NCI-H1105 treated with DMSO at 0.1 percent for 48 hours (cell line): Measurements from ENCODE around the gene MGME1.
"Not testable (repeated sequence)": the region's sequence is repeated elsewhere in the genome, so short reads cannot be mapped to it uniquely, and the experiment has no call there.

Experiments
- DNase-seq: peaks from one replicate; lab custom pipeline; 2025; lab: John Stamatoyannopoulos, UW

Gene MGME1

DNA sequence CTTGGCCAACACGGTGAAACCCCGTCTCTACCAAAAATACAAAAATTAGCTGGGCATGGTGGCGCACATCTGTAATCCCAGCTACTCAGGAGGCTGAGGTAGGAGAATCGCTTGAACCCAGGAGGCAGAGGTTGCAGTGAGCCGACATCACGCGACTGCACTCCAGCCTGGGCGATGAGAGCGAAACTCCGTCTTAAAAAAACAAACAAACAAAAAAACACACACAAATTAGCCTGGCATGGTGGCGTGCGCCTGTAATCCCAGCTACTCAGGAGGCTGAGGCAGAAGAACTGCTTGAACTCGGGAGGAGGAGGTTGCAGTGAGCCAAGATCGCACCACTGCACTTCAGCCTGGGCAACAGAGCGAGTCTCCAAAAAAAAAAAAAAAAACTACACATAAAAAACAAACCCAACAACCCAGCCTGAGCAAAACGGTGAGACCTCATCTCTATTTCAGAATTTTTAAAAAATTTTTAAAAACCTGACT, 8.4 kb upstream of the MGME1 start:
- DNase-seq, result not testable (repeated sequence)

DNA sequence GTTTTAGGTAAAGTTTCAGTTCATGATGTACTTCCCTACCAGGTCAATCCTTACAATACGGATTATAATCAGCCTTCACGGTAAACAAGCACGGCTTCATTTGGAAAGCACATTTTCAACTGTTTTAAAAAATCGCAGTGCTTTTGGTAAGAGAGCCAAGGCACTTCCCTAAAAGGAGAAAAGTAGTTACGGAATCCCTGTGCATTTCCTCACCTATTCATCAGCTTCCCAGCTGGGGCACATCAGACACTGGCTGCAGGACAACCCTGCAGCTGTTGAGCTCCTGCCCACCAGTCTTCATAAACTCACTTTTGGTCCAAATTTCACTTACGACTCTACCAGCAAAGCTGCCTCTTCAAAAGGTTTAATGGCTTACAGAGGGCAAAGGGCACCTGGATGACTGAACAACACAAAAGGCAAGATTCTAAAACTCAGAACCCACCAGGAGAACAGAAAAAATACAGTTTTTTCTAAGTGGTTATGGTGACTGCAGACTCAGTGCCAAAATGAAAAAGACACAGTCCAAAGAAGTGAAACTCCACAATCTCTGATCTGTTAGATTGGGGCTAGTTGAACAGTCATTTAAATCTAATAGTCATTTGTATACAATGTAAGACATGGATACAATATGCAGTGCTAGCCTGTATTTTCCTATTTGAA, 7.8 kb upstream of the MGME1 start:
- DNase-seq, result no peak

DNA sequence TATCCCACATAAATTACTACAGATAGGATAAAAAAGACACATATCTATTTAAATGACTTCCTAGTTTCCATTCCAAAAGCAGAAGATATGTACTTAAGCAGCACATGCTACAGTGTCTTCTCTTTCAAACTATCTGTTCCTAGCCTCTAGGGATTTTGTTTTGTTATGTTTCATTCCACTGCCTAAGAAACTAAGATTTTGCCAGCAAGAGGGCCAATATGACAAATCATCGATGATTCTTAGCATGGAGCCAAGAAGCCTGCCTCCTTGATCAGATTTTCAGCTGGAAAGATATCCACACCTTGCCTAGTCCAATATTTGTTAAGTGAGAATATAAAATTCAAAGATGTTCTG, 7.3 kb upstream of the MGME1 start:
- DNase-seq, result no peak

DNA sequence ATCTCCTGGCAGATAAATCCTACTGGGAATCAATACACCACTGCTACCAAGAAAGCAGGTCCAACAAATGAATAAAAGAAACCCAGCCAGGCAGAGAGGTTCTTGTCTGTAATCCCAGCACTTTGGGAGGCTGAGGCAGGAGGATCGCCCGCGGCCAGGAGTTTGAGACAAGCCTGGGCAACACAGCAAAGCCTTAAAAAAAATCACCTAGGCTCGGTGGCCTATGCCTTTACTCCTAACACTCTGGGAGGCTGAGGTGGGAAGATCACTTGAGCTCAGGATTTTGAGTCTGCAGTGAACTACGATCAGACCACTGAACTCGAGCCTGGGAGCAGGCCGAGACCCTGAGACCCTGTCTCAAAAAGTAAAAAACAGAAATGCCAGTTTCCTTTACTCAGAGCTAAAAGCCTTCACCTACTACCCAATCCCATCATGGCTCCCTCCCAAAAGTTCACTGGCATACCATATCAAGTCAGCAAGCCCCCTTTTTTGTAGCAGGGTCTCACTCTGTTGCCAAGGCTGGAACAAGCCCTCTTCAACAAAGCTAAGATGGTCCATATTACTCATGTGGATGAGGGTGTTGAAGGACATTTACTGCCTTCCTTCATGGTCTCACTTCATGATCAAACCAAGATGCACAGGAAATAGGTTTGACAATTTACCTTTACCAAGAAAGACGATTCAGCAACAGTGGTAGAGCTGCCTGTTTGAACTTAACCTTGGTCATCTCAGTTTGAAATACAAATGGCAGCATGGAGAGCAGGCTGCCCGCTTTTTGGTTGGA, 5.5 kb upstream of the MGME1 start:
- DNase-seq, result no peak

DNA sequence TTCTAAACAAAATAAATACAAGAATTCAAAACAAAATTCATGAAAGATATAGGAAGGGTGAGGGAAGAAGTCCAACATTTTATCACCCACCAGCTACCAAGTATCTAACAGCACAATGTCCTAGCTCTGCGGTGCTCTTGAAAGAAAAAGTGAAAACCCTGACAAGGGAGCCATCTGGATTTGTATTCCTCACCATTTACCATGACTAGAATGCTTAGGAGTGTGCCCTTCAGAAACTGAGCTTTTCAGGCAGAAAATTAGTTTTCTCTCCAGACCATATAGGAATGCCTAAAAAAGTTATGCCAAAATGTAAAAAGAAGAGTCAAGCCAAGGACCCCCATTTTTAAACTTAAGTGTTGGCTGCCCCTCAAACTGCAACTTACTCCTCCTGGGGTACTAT, 4.7 kb upstream of the MGME1 start:
- DNase-seq, result no peak

DNA sequence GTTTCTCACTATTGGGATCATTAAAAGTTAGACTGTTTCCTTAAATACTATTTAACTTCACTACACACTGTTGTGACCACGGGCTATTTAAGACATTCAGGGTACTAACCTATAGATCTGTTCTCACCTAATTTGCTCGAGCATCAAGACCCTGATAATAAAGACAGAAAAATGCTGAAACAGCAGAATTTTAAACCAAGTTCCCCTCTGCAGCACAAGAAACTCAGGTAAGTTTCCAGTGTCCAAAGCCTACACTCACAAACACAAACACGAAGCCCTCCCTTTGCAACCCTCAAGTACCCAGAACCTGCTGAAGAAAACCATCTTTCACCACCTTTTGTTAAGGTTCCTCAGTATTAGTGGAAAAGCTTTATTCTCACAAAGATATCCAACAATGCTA, 4.2 kb upstream of the MGME1 start:
- DNase-seq, result no peak

DNA sequence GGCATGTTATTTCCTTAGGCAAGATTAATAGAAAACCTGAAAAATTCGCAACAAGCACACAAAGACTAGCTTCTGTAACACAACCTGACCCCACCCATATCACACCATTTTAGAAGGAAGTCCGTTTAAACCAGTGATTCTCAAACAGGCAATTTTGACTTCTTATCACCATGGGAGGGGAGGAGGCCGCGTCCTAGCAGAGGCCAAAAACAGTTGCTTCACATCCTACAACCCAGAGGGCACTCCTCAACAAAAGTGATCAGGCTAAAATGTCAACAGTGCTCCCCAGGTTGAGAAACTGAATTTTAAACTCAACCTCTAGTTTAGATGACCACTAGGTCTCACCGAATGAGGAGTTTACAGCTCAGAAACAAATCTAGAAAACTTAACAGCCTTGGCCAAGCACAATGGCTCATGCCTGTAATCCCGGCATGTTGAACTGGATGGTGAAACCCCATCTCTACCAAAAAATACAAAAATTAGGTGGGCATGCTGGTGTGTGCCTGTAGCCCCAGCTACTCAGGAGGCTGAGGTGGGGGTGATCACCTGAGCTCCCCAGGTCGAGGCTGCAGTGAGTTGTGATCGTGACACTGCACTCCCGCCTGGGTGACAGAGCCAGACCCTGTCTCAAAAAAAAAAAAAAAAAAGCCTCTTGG, 3.6 kb upstream of the MGME1 start:
- DNase-seq, result no peak

DNA sequence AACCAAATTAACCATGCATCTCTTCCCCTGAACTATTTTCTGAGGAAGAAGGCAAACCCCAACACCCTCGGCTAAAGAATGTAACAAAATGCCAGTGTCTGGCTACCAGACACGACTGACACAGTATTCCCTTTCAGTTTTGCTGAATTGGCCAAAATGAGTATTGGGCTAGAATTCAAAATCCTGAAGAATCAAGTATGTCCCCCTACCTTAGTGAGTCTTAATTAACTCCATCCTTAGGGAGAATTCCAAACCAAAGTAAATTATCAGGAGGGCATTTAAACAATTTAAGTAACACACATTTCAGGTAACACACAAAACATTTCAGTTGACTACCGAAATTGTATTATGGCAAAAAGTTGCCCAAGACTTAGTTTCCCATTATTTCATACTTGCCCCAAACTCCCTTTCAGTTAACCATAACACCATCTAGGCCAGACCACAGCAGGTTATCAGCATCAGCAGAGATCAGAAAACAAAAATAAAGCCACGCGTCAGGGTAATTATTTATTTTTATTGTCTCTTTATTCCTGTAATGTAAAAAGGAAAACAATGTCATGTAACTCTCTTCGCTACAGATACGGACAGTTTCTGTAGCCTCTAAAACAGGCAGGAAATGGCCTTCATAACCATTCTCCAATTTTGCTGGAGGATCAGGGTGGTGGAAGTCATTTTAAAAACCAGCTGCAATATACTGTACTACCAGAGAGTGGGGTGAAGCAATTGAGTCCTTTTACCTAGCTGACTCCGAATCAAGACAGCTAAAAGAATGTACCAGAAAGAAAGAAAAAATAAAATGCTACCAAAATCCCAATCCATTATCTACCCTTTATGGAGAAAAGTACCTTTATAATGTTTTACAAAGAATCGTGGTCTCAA, 2.1 kb upstream of the MGME1 start:
- peak; percentile 13 for DNase-seq

DNA sequence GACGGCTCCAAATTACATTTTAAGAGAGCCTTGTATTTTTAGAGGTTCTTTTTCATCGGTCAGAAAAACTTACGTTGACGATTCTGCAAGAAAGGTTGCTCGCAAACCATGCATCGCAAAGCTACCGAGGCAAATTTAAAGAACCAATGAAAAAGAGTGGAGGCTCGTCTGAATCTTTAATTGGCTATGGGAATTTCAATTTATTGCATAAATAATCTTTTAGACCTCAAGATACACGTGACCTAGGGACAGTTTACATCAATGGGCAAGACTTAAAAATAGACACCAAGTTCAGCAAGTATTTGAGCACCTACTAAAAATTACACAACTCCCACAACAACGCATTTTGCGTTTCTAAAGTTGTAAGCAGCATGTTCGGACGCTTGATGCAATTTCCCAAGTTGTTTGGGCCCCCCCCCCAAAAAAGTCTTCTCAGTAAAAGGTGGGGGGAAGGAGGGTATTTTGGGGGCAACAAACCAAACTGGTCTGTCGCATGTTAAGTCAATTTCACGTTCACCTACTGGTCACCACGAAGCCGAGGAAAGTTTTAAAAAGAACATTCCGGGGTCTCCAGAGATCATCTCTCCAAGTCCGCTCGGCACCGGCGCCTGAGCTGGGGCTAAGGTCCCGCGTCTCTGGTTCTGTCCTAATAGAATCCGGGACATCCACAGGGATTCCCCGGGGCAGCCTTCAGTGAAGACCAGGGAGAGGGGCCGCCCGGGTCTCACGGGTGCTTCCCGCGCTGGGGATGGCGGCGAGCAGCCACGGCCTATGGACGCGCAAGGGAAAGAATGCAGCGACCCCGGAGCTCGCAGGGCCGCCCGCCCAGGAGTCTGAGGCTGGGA, 1.1 kb upstream of the MGME1 start:
- DNase-seq, result peak; percentile 43

DNA sequence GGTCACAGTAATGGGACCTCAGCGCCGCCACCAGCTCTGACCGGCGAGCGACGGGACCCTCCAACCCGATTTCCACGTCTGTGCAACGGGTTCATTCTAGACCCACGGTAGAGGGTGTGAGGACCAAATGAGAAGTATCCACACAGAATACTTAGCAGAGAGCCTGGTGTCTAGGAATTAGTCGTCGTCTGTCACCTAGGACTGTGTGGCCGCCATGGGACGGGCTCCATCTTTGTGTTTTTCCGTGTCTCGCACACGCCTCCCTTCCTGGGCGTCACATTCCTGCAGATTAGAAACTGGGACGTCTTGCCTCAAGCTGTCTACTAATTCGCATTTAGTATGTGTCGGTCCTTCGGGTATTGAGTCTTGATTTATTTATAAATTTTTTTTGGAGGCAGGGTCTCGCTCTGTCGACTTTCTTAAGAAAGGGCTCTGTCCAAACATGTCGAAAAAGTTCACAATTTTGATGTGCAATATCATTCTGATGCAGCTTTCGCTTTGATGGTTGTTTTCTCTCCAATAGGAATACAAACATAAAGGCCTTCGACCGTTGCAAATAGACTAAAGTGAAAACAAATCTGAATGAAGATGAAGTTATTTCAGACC, 563 bp downstream of the MGME1 start:
- DNase-seq, result peak; percentile 52

DNA sequence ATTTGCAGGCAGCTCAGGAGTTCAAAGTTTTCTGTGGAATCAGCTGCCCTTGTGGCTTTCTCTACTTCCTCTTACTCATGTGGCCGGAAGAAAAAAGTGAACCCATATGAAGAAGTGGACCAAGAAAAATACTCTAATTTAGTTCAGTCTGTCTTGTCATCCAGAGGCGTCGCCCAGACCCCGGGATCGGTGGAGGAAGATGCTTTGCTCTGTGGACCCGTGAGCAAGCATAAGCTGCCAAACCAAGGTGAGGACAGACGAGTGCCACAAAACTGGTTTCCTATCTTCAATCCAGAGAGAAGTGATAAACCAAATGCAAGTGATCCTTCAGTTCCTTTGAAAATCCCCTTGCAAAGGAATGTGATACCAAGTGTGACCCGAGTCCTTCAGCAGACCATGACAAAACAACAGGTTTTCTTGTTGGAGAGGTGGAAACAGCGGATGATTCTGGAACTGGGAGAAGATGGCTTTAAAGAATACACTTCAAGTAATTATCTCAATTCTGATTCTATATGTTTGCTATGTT, 1.1 kb downstream of the MGME1 start:
- DNase-seq, result no peak

DNA sequence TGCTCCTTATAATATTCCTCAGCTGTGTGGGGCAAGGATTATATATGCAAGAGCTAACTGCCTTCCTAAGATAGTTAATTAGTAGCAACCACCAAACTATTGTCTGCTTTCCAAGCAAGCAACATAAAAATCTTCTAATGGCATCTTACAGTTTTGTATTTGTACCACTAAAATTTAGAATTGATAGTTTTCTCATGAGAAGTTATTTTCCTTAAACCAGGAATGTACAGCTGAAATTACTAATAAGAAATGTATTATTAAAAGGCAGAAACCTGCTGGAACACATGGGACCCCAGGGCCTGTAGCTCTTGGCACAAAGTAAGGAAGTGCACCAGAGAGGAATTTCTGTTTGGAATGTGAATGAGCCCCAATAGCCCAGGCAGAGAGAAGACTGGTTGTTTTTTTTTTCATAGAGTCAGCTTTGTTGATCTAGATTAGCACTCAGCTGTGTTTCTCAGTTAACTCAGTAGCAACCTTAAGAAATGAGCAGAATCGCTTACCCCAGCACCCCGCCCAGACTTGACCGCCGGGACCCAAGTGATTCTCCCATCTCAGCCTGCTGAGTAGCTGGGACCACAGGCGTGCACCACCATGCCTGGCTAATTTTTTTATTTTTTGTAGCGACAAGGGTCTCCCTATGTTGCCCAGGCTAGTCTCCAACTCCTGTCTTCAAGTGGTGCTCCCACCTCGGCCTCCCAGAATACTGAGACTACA, 2.6 kb downstream of the MGME1 start:
- no peak for DNase-seq

DNA sequence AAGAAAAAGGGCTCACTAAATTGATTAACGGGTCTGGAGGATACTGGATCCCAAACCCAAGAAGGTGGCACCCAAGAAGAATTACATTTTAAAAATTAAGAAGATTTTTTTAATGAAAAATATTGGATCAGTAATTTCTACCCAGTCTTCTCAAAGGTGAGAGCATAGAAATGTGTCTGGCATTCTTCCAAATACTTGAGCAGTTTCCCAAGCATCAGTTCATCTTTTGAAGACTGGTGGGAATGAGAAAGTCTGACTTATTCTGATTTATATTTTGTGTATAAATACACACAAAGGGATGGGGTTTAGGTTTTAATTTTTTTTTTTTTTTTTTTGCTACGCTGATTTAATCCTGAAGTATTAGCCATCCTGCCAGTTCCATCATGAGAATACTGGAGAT, 3.3 kb downstream of the MGME1 start:
- DNase-seq, result peak; percentile 20

DNA sequence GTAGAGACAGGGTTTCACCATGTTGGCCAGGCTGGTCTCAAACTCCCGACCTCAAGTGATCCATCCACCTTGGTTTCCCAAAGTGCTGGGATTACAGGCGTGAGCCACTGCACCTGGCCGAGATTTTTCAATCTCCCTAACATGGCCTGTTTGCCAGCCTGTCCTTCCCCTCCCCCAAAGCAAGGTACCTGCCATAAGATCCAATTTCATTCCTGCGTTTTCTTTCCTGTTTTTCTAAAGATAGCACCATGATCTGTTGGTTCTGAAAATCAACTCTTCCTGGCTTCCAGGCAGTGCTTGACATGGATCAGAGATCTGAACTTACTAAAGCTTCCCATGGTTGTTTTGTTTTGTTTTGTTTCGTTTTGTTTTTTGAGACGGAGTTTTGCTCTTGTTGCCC, 7.5 kb downstream of the MGME1 start:
- no peak for DNase-seq

DNA sequence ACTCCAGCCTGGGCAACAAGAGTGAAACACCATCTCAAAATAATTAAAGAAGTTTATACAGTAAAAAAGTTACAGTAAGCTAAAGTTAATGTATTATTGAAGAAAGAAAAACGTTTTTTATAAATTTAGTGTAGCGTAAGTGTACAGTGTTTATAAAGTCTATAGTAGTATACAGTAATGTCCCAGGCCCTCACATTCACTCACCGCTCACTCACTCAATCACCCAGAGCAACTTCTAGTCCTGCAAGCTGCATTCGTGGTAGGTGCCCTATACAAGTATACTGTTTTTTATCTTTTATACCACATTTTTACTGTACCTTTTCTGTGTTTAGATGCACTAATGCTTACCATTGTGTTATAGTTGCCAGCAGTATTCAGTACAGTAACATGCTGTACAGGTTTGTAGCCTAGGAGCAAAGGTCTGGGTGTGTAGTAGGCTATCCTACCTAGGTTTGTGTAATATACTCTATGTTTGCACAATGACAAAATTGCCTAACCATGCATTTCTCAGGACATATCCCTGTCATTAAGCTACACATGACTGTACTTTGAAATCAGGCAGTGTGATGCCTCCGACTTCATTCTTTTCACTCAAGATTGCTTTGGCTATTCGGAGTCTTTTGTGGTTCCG, 16.7 kb downstream of the MGME1 start:
- no peak for DNase-seq

DNA sequence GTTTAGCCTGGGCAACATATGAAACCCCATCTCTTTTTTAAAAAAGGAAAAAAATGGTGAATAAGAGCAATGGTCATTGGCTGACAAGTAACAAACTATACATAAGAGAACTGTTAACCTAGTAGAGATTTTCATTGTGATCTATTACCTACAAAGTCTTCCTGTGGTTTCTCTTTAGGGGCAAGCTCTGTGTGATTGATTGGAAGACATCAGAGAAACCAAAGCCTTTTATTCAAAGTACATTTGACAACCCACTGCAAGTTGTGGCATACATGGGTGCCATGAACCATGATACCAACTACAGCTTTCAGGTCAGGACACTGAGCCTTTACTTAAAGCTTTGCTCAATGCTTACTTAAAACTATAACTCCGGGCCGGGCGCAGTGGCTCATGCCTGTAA, 19.2 kb downstream of the MGME1 start:
- DNase-seq, result no peak

DNA sequence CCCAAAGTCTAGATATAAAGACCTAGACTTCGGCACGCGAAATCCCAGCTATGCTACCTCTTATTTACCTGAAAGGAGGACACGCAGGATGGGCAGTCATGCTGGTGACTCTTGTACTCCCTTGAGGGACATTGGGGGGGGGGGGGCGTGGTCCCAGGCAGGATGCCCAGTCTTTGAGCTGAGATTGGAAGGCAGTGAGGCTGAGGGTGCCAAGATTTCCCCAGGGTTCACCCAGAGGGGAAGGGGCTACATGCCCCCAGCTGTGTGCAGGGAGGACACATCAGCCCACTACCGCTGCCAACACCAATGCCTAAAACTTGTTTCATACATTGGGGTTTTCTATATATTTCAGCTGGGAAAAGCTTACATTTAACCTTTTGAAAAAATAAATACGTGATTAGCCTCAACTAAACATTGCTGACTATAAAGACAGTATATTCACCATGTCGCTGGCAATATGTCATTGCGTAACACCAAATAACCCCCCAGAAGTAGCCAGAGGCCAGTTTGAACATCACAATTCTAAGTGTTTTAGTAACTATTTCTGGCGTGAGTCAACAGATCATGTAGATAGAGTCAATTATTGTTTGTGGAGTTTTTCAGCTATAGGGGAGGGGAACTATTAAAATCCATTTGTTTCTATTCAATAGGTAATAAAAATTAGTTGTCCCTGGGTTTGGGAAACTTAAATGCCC, 21.6 kb downstream of the MGME1 start:
- no peak for DNase-seq

DNA sequence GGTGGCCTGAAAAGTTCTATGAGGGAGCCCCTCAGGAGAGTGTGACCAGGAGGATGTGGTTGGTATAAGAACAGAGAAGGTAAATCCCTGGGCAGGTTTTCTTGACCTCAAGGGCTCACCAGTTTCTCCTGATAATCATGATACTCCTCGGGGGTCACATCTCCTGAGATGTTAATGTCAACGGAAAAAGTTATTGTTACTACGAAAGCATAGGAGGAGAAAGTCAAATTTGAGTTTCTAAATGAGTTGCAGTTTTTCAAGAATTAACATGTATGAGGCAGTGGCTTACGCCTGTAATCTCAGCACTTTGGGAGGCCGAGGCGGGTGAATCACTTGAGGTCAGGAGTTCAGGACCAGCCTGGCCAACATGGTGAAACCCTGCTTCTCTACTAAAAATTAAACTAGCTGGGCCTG, 23.4 kb downstream of the MGME1 start:
- no peak for DNase-seq
